ENCODE results near the gene CPN2. TPM values are rescaled to one million over a fixed set of nuclear protein-coding genes. Genes with fewer than 3 reads are reported as not detected.

The CPN2 gene
- total RNA-seq, 1 donor from 2014 or later: not detected

GRCh38 chr3:194339356-194339755 lies 11.8 kb downstream of the CPN2 start:
- no peak for DNase-seq
- H3K27ac Mint-ChIP-seq: no peak overlapping the region
- no peaks in the 10 kb centered on the region for H3K36me3 Mint-ChIP-seq (ENCODE audit: low read depth)
- intact Hi-C loops (cut with micrococcal nuclease): loop anchor here (10.0 kb wide), 1 partner anchor 145 kb away; the partner anchor contains the start of gene ATP13A3
- H3K4me1 Mint-ChIP-seq: peaks cover 2% of the 10 kb centered on the region
- peaks cover 24% of the 10 kb centered on the region for H3K27me3 Mint-ChIP-seq
- H3K9me3 Mint-ChIP-seq: no peaks in the 10 kb centered on the region
- no peak overlapping the region for H3K4me3 Mint-ChIP-seq

GRCh38 chr3:194337965-194338753 lies 13.0 kb downstream of the CPN2 start:
- Mint-ChIP-seq H3K9me3 (no peaks in the 10 kb centered on the region), H3K27ac (no peak overlapping the region), H3K4me1 (peaks cover 6% of the 10 kb centered on the region), H3K36me3 (ENCODE audit: low read depth) (no peaks in the 10 kb centered on the region), H3K27me3 (peaks cover 25% of the 10 kb centered on the region), H3K4me3 (no peak overlapping the region)
- DNase-seq: no peak
- intact Hi-C loops (cut with micrococcal nuclease): loop anchor here (10.0 kb wide), 1 partner anchor 147 kb away; the partner anchor contains the start of gene ATP13A3

- intact Hi-C loops (cut with micrococcal nuclease): loop anchor here (10.0 kb wide), 1 partner anchor 148 kb away; the partner anchor contains the start of gene ATP13A3
- H3K27ac Mint-ChIP-seq: no peak overlapping the region
- DNase-seq: no peak
- H3K4me3 Mint-ChIP-seq: no peak overlapping the region
- no peaks in the 10 kb centered on the region for H3K9me3 Mint-ChIP-seq
- peaks cover 11% of the 10 kb centered on the region for H3K4me1 Mint-ChIP-seq
- H3K36me3 Mint-ChIP-seq (ENCODE audit: low read depth): no peaks in the 10 kb centered on the region
- peaks cover 28% of the 10 kb centered on the region for H3K27me3 Mint-ChIP-seq
Measured at GRCh38 chr3:194336601-194337355, 14.3 kb downstream of the CPN2 start.

- Mint-ChIP-seq H3K9me3 (no peaks in the 10 kb centered on the region), H3K4me1 (peaks cover 11% of the 10 kb centered on the region), H3K36me3 (ENCODE audit: low read depth) (no peaks in the 10 kb centered on the region), H3K27me3 (peaks cover 32% of the 10 kb centered on the region), H3K27ac (no peak overlapping the region), H3K4me3 (peak overlapping the region; percentile 80)
- no peak for DNase-seq
- intact Hi-C loops (cut with micrococcal nuclease): loop anchor here (1.0 to 10.0 kb wide), 5 partner anchors 63 to 261 kb away; partner anchors contain the start of gene ATP13A3
Measured at GRCh38 chr3:194333981-194334320, 17.2 kb downstream of the CPN2 start.

DNA sequence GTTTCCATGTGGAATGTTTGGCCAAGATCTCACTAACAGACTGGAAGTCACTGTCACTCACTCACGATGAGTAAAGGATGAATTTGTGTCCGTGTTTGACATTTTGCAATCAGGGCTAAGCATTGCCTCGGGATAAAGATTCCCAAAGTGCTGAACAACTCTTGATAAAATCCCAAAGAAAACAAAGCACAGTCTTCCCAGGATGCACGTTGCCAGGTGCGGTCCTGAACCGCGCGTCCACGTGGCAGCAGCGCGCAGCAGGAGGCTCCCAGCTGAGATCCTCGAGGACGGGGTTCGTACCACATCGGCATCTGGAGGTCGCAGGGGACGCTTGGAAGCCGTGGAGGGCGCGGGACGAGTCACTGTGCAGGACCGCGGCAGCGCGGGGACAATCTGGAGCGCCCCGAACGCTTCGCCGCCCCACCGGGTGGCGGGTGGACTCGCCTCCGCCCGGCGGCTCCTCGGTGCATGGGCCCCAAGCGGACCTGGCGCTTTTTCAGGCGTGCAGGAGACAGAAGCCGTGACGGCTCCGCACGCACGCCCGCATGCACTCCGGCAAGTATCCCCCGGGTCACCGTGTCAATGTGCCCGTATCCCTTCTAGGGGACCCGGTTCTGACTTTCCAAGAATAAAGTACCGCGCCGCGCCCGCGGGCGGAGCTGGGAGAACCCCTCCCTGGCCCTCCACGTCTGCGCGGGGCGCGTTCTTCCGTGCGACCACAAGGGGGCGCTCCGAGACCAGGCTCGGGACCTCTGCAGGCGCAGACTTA lies 17.7 kb downstream of the CPN2 start:
- no peaks in the 10 kb centered on the region for H3K9me3 Mint-ChIP-seq
- H3K4me1 Mint-ChIP-seq: peaks cover 11% of the 10 kb centered on the region
- no peak overlapping the region for H3K27ac Mint-ChIP-seq
- intact Hi-C loops (cut with micrococcal nuclease): loop anchor here (1.0 to 10.0 kb wide), 5 partner anchors 63 to 261 kb away; partner anchors contain the start of gene ATP13A3
- H3K36me3 Mint-ChIP-seq (ENCODE audit: low read depth): no peaks in the 10 kb centered on the region
- DNase-seq: peak; percentile 98
- peak overlapping the region; percentile 80 for H3K4me3 Mint-ChIP-seq
- peaks cover 30% of the 10 kb centered on the region for H3K27me3 Mint-ChIP-seq

- DNase-seq: no peak
- Mint-ChIP-seq H3K36me3 (ENCODE audit: low read depth) (no peaks in the 10 kb centered on the region), H3K27me3 (peaks cover 30% of the 10 kb centered on the region)
Measured at GRCh38 chr3:194332858-194333211, 18.3 kb downstream of the CPN2 start.

DNA sequence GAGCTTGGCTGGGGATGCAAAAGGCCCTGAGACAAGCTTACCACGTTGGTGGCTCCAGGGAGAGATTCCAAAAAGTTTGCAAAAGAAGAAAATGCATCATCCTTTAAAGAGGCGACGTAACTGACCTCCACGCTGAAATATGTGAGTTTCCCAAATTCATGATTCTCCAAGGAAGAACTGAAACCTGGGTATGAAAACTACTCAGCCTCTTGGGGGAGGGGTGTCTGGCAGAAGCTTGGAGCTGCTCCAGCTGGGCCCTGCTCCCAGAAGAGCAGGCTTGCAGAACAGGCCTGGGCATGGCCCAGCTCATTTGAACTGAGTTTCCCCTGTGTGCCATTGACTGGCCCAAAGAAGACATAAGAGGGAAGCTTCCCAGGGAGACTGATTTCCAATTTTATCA lies 20.5 kb downstream of the CPN2 start:
- no peaks in the 10 kb centered on the region for H3K9me3 Mint-ChIP-seq
- intact Hi-C loops (cut with micrococcal nuclease): loop anchor here (10.0 kb wide), 1 partner anchor 154 kb away; the partner anchor contains the start of gene ATP13A3

More at GRCh38 chr3:194332858-194333211, 18.3 kb downstream of the CPN2 start:
- peaks cover 11% of the 10 kb centered on the region for H3K4me1 Mint-ChIP-seq
- H3K4me3 Mint-ChIP-seq: peak overlapping the region; percentile 80
- intact Hi-C loops (cut with micrococcal nuclease): loop anchor here (1.0 to 10.0 kb wide), 5 partner anchors 64 to 262 kb away; partner anchors contain the start of gene ATP13A3
- no peaks in the 10 kb centered on the region for H3K9me3 Mint-ChIP-seq
- H3K27ac Mint-ChIP-seq: peak overlapping the region; percentile 39

GRCh38 chr3:194330160-194330559 lies 21.0 kb downstream of the CPN2 start:
- H3K9me3 Mint-ChIP-seq: no peaks in the 10 kb centered on the region
- peaks cover 20% of the 10 kb centered on the region for H3K27me3 Mint-ChIP-seq
- peaks cover 11% of the 10 kb centered on the region for H3K4me1 Mint-ChIP-seq
- H3K36me3 Mint-ChIP-seq (ENCODE audit: low read depth): no peaks in the 10 kb centered on the region
- no peak for DNase-seq
- H3K27ac Mint-ChIP-seq: no peak overlapping the region
- no peak overlapping the region for H3K4me3 Mint-ChIP-seq
- intact Hi-C loops (cut with micrococcal nuclease): loop anchor here (10.0 kb wide), 1 partner anchor 155 kb away; the partner anchor contains the start of gene ATP13A3

More for the DNA sequence above, 20.5 kb downstream of the CPN2 start:
- Mint-ChIP-seq H3K27ac (no peak overlapping the region), H3K4me1 (peaks cover 11% of the 10 kb centered on the region), H3K36me3 (ENCODE audit: low read depth) (no peaks in the 10 kb centered on the region), H3K27me3 (peaks cover 24% of the 10 kb centered on the region), H3K4me3 (no peak overlapping the region)
- no peak for DNase-seq

DNA sequence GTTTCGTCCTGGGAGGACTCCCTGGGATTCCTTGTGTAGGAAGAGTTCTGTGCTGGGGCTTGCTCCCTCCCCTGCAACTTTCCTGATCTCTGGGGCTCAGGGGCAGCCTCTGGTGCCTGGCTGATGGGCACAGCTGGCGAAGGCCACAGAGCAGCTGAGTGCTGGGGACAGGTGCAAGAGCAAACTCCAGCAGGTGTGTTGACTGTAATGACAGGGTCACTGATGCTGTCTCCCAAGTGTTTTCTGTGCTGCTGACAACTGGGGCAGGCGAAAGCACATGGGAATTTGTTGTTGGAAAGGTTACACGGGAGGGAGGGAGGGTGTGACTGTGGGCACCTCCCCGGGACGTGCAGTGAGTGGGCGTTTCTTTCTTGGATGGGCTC lies 21.6 kb downstream of the CPN2 start:
- Mint-ChIP-seq H3K27ac (no peak overlapping the region), H3K4me1 (peaks cover 11% of the 10 kb centered on the region), H3K27me3 (peaks cover 20% of the 10 kb centered on the region), H3K9me3 (no peaks in the 10 kb centered on the region), H3K36me3 (ENCODE audit: low read depth) (no peaks in the 10 kb centered on the region), H3K4me3 (no peak overlapping the region)
- no peak for DNase-seq
- intact Hi-C loops (cut with micrococcal nuclease): loop anchor here (10.0 kb wide), 1 partner anchor 1655 kb away; no protein-coding TSS in a partner anchor

DNA sequence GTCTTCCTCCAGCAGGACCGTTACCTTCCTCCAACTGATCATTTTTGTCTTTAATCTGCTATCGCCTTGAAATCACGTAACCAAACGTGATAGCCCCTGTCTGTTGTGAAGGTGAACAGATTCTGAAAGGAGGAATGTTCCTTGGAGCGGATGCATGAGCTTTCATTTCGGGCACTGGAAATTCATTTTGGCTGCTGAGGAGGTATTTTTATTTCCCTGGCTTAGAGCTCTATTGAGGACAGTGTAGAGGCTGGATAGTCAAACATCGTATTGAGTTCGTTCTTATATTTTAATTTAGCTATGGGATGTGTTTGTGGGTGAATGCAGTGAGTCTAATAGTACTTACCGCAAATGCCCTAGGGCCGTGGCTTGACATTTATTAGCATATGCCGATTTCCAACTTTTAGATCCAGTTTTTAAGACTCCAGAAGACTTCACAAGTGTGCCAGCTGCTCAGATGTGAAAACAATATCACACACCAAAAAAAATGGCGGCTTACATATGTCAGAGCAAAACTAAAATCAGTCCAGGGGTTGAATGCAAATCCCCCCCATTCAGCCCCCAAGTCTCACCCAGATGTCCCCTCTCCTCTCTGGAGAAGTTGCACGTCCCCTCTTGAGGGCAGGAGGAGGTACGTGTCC lies 22.1 kb downstream of the CPN2 start:
- intact Hi-C loops (cut with micrococcal nuclease): loop anchor here (10.0 kb wide), 1 partner anchor 1654 kb away; no protein-coding TSS in a partner anchor
- Mint-ChIP-seq H3K27ac (no peak overlapping the region), H3K27me3 (peaks cover 18% of the 10 kb centered on the region), H3K36me3 (ENCODE audit: low read depth) (no peaks in the 10 kb centered on the region), H3K4me1 (peaks cover 8% of the 10 kb centered on the region), H3K9me3 (no peaks in the 10 kb centered on the region), H3K4me3 (no peak overlapping the region)
- no peak for DNase-seq

DNA sequence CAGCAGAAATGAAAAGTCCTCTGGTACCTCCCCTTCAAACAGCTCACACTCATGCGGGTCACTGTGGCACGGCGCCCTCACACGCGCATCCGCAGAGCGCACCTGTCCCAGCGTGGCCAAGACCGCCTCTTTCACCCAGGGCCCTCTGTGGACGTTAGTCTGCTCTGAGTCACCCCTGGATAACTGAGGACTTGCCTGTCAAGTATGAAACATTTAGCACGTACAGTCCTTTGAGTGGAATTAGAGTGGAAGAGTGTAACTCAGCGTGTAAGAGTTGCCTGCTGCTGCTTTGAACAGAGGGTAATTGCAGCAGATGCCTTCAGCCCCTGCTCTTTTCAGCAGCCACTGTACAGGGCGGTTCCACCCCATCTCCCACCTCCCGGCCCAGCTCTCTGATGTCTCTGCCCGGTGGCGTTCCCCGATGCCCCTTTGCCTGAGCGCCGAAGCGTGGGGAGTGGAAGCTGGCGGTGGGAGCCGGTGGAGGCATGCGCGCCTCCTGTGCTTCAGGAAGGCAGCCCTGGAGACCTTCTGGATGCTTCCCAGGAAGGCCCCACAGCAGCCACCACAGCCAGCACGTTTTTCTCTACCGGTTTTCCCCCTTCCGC lies 23.0 kb downstream of the CPN2 start:
- no peaks in the 10 kb centered on the region for H3K36me3 Mint-ChIP-seq (ENCODE audit: low read depth)
- intact Hi-C loops (cut with micrococcal nuclease): loop anchor here (10.0 kb wide), 1 partner anchor 1653 kb away; no protein-coding TSS in a partner anchor
- peaks cover 19% of the 10 kb centered on the region for H3K27me3 Mint-ChIP-seq
- peak overlapping the region; percentile 27 for H3K27ac Mint-ChIP-seq
- peak; percentile 75 for DNase-seq
- no peaks in the 10 kb centered on the region for H3K9me3 Mint-ChIP-seq
- H3K4me3 Mint-ChIP-seq: no peak overlapping the region
- H3K4me1 Mint-ChIP-seq: peaks cover 4% of the 10 kb centered on the region

- Mint-ChIP-seq H3K27ac (no peak overlapping the region), H3K4me3 (no peak overlapping the region), H3K9me3 (no peaks in the 10 kb centered on the region), H3K4me1 (peaks cover 3% of the 10 kb centered on the region), H3K36me3 (ENCODE audit: low read depth) (no peaks in the 10 kb centered on the region), H3K27me3 (peaks cover 17% of the 10 kb centered on the region)
- DNase-seq: peak; percentile 64
- intact Hi-C loops (cut with micrococcal nuclease): loop anchor here (10.0 kb wide), 1 partner anchor 1653 kb away; no protein-coding TSS in a partner anchor
Measured at GRCh38 chr3:194327218-194328052, 23.7 kb downstream of the CPN2 start.

Data from activated CD4-positive, alpha-beta T cell treated with anti-CD3 and anti-CD28 coated beads, Interleukin-2, amount 10 ng/mL, durations not matched to agents 24 days and 14 days (primary cell).